Measurements from ENCODE around the gene CCDC97.

GRCh38 chr19:41351339-41352245 is 41.6 kb downstream of the CCDC97 start:
- no peak for TF ChIP-seq CTCF (IDR thresholded peaks at IDR 0.05; ENCODE audit: poor library complexity)
- peak; percentile 0 for TF ChIP-seq EZH2 (IDR thresholded peaks at IDR 0.05; ENCODE audit: borderline replicate concordance)

Data from hepatocyte (in vitro differentiated cells).